ACC112 (cell line): ENCODE data around the gene ASPRV1.

Experiments used
- H2AFZ ChIP-seq: fragments of 200-600 bp; sonication (generic); one replicate; pipeline ENCODE4 v1.6.0; 2017; ENCODE audit warnings: antibody characterized with exemption, low read length; ENCODE audit not compliant: unreplicated experiment
- H3K27ac ChIP-seq: fragments of 200-600 bp; sonication (generic); 2 replicates; pipeline ENCODE4 v1.5.1; 2014; ENCODE audit warnings: low read depth, mild to moderate bottlenecking, antibody characterized with exemption, low read length, moderate library complexity
- H3K27me3 ChIP-seq: fragments of 200-600 bp; sonication (generic); 2 replicates; pipeline ENCODE4 v1.6.1; 2014; ENCODE audit warnings: mild to moderate bottlenecking, antibody characterized with exemption, low read length, moderate library complexity, mixed read lengths; ENCODE audit not compliant: insufficient read depth
- H3K36me3 ChIP-seq: fragments of 200-600 bp; sonication (generic); 2 replicates; pipeline ENCODE4 v1.6.1; 2016; ENCODE audit warnings: mild to moderate bottlenecking, antibody characterized with exemption, low read length, moderate library complexity, mixed read lengths; ENCODE audit not compliant: insufficient read depth
- H3K4me1 ChIP-seq: fragments of 200-600 bp; sonication (generic); one replicate; pipeline ENCODE4 v1.6.1; 2016; ENCODE audit warnings: low read length, mixed read lengths; ENCODE audit not compliant: insufficient read depth, unreplicated experiment, control insufficient read depth
- H3K4me3 ChIP-seq: fragments of 200-600 bp; sonication (generic); 2 replicates; pipeline ENCODE4 v1.5.1; 2014; ENCODE audit warnings: mild to moderate bottlenecking, low read depth, low read length
- H3K79me2 ChIP-seq: fragments of 200-600 bp; sonication (generic); one replicate; pipeline ENCODE4 v1.6.0; 2016; ENCODE audit warnings: low read length; ENCODE audit not compliant: control insufficient read depth, unreplicated experiment, insufficient read depth

The ASPRV1 gene

DNA sequence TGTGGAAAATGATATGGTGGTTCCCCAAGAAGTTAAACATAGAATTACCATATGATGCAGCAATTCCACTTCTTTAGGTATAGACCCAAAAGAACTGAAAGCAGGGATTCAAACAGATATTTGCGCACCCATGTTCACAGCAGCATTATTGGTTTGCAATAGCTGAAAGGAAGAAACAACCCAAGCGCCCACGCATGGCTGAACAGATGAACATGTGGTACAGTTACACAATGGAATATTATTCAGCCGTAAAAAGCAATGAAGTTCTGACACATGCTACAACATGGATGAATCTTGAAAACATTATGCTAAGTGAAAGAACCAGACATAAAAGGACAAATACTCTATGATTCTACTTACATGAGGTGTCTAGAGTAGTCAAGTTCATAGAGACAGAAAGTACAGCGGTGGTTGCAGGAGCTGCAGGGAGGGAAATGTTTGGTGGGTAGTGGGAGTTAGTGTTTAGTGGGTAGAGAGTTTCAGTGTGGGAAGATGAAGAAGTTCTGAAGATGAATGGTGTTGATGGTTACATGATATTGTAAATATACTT is 26.7 kb upstream of the ASPRV1 start:
- no peaks in the 10 kb centered on the region for H3K79me2 ChIP-seq
- no peaks in the 10 kb centered on the region for H3K27me3 ChIP-seq
- H3K4me1 ChIP-seq, result peaks cover 2% of the 10 kb centered on the region
- no peaks in the 10 kb centered on the region for H3K36me3 ChIP-seq
- H3K27ac ChIP-seq, result no peak overlapping the region
- no peak overlapping the region for H3K4me3 ChIP-seq
- no peak overlapping the region for H2AFZ ChIP-seq

DNA sequence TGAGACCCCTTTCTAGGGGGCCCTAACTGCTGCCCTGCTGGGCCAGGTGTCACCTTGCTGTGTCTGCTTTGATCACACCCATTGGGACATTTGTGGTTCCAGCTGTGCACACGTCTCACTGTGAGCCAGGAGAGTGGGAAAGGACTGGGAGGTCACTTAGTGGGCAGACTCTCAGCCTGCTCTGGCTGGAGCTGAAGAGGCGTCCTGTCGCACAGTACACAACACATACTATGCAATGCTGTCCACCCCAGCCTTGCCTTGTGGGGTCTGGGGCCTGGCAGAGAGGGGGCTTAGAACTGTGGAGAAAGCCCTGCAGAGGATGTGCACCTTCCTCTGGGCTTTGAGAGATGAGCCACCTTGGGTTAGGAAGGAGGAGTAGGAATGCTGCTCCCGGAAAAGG is 25.3 kb upstream of the ASPRV1 start:
- Histone ChIP-seq H3K79me2 (no peaks in the 10 kb centered on the region), H3K4me3 (no peak overlapping the region), H3K27ac (no peak overlapping the region), H3K27me3 (no peaks in the 10 kb centered on the region), H3K4me1 (peaks cover 2% of the 10 kb centered on the region), H3K36me3 (no peaks in the 10 kb centered on the region), H2AFZ (no peak overlapping the region)

DNA sequence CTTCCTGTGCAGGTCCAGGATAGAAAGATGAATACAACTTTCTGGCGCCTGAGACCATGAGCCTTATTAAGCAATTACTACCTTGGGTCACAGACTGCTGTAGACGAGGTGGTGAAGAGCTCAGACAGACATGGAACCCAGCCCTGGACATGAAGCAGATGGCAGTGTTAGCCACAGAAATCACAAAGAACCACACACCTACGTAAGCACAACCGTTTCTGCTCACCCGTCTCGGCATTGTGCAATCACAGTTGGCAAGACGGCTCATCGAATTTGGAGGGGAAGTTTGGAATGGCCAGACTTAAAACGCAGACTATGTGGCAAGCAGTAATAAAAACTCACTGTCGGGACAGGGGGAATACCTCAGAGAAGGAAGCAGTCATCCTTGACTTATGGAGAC is 24.3 kb upstream of the ASPRV1 start:
- Histone ChIP-seq H3K4me1 (peaks cover 2% of the 10 kb centered on the region), H2AFZ (no peak overlapping the region), H3K36me3 (no peaks in the 10 kb centered on the region), H3K79me2 (no peaks in the 10 kb centered on the region), H3K27me3 (no peaks in the 10 kb centered on the region), H3K4me3 (no peak overlapping the region), H3K27ac (no peak overlapping the region)

DNA sequence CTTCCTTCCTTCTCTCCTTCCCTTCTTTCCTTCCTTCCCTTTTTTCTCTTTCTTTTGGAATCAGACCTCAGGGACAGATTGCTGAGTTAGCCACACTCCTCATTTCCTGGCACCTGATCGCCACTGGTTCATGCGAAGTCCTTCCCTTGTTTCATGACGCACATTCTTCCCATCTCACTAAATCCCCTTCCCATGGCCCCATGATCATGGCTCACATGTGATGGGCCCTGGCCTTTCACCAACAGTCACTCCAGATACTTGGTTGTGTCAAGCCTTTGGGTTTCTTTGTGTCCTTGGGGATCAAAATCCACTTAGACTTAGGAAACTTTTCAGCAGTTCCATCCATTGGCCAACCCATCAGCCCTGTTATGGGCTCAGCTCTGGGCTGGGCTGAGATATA is 23.8 kb upstream of the ASPRV1 start:
- H3K27me3 ChIP-seq, result no peaks in the 10 kb centered on the region
- no peaks in the 10 kb centered on the region for H3K36me3 ChIP-seq
- H3K27ac ChIP-seq, result no peak overlapping the region
- H3K4me1 ChIP-seq, result peaks cover 2% of the 10 kb centered on the region
- no peaks in the 10 kb centered on the region for H3K79me2 ChIP-seq
- H3K4me3 ChIP-seq, result no peak overlapping the region
- no peak overlapping the region for H2AFZ ChIP-seq

DNA sequence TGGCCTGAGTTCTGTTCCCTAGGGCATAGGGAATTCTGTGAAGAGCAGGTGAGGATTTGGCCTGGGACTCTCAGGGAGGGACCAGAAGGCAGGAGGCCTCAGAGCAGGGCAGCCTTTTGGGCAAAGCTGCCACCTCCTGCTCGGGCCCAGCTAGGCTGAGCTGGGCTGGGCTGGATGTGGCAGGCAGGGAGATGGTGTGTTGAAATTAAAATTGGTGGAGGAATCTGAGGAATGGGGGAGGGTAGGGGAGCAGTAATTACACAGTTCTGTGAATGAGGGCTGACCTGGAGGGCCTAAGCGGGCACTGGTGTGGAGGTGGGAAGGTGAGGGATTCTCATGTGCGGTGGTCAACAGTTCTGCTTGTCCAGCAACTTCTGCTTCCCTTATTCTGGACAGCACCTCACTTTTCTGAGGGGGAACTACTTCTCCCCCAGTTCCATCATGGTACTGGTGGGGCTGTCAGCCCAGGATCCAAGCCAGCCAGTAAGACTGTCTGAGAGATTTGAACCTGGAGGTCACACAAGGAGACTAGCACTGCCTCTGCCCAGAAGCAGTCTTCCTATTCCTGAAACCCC is 22.0 kb upstream of the ASPRV1 start:
- no peaks in the 10 kb centered on the region for H3K36me3 ChIP-seq
- no peaks in the 10 kb centered on the region for H3K79me2 ChIP-seq
- H3K4me3 ChIP-seq, result no peak overlapping the region
- no peaks in the 10 kb centered on the region for H3K4me1 ChIP-seq
- H3K27me3 ChIP-seq, result no peaks in the 10 kb centered on the region
- no peak overlapping the region for H3K27ac ChIP-seq
- H2AFZ ChIP-seq, result no peak overlapping the region

DNA sequence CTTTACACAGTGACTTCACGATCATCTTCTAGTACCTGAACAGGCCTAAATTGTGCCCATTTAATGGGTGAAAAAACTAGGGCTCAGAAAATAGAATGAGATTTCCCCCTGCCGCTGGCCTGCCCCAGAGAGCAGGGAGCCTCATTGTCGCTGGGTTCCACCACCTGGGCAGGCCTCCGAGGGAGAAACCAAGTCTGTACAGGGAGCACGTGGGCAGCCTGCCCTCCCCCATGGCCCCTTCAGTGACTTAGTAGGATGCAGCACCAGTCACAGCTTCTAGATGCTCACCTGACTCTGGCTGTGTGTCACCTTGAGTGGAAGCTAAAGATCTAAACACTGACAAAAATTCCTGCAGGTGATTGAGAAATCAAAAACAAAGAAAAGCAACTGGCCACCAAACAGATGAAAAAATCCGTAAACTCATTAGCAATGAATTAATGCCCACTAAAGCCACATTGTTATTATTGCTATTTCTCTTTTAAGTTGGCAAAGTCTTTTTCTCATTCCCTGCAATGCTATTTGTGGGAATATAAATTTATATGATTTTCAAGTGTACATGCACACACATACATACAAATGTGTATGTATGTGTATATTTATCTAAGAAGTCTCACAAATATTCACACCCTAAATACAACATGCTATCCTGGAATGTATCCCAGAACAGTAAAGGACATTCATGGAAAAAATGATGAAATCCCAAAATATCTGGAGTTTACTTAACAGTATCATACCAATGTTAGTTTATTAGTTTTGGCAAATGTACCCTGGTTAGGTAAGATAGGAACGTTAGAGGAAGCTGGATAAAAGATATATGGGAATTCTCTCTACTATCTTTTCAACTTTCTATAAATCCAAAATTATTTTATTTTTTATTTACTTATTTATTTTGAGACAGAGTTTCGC is 18.7 kb upstream of the ASPRV1 start:
- H3K4me3 ChIP-seq, result no peak overlapping the region
- no peak overlapping the region for H2AFZ ChIP-seq
- no peaks in the 10 kb centered on the region for H3K79me2 ChIP-seq
- H3K36me3 ChIP-seq, result no peaks in the 10 kb centered on the region
- H3K4me1 ChIP-seq, result no peaks in the 10 kb centered on the region
- H3K27me3 ChIP-seq, result no peaks in the 10 kb centered on the region
- H3K27ac ChIP-seq, result no peak overlapping the region

DNA sequence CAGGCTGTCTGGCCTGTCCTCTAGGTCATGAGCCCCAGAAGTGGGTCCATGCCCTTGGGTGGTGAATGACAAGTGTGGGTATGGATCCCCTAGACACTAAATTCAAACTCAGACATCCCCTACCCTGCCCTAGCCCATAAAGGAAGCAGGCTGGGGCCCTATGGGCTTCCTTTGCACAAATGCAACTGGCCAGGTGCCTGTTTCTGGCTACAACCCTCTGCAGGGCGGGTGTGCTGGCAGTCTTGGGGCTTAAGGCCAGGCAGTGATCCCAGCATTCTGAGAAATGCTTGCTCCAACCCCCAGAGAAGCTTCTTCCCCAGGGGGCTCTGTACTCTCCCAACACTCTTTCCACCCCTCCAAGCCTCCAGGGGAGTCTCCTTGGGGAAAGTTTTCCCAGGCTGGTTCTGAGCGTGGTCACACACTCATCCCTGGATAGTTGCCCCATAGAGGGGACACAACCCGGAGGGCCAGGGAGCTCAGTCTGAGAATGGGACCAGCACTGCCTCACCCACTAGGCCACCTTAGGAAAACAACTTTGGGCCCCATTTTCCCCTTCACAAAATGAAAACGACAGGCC is 16.6 kb upstream of the ASPRV1 start:
- H2AFZ ChIP-seq, result no peak overlapping the region
- no peak overlapping the region for H3K4me3 ChIP-seq
- H3K27me3 ChIP-seq, result no peaks in the 10 kb centered on the region
- H3K79me2 ChIP-seq, result no peaks in the 10 kb centered on the region
- no peaks in the 10 kb centered on the region for H3K4me1 ChIP-seq
- no peaks in the 10 kb centered on the region for H3K36me3 ChIP-seq
- H3K27ac ChIP-seq, result no peak overlapping the region

DNA sequence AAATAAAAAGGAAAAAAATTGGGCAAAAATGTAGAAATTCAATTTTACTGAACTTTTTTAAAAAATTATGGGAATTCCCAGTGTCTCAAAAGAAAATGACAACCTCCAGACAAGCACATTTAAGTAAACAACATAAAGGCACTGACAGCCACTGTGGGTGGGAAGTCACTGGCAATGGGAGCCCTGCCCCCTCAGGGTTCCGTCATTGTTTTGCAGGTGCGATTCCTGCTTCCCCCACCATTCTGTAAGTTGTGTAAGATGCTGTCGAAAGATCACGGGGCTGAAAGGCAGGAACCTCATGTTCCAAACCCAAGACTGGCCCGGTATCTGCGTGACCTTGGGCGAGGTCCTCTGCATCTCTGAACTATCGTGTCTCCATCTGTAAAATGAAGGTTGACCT is 15.8 kb upstream of the ASPRV1 start:
- H3K4me1 ChIP-seq, result no peaks in the 10 kb centered on the region
- H2AFZ ChIP-seq, result no peak overlapping the region
- H3K27ac ChIP-seq, result no peak overlapping the region
- no peaks in the 10 kb centered on the region for H3K27me3 ChIP-seq
- H3K79me2 ChIP-seq, result no peaks in the 10 kb centered on the region
- H3K4me3 ChIP-seq, result no peak overlapping the region
- H3K36me3 ChIP-seq, result no peaks in the 10 kb centered on the region

DNA sequence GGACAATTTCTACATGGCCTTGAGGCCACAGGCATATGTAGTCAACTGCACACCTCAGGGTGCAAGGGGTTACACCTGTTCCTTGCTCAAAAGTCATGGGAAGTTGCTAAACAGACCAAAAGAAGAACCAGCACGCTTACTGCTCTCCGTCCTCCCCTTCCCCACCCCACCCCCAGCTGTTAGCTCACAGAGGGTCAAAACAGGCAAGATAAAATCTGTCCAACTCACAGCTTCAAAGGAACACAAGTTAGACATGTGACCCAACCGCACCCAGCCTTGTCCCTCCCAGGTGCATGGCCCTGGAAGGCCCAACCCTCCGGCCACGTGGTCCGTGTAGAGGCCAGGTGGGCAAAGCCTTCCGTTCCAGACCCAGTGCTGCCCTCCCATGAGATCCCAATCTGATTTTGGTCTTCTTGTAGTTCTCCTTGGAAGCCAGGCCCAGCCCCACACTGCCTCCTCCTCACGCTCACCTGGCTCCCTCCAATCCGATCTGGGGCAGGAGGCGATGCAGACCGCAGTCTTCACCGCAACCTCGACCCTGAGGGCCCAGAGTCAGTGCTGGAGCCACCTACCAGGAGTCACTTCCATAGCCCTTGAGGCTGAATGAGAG is 14.5 kb upstream of the ASPRV1 start:
- no peak overlapping the region for H3K4me3 ChIP-seq
- no peak overlapping the region for H3K27ac ChIP-seq
- H3K36me3 ChIP-seq, result no peaks in the 10 kb centered on the region
- H3K4me1 ChIP-seq, result no peaks in the 10 kb centered on the region
- no peaks in the 10 kb centered on the region for H3K79me2 ChIP-seq
- H2AFZ ChIP-seq, result no peak overlapping the region
- H3K27me3 ChIP-seq, result no peaks in the 10 kb centered on the region

DNA sequence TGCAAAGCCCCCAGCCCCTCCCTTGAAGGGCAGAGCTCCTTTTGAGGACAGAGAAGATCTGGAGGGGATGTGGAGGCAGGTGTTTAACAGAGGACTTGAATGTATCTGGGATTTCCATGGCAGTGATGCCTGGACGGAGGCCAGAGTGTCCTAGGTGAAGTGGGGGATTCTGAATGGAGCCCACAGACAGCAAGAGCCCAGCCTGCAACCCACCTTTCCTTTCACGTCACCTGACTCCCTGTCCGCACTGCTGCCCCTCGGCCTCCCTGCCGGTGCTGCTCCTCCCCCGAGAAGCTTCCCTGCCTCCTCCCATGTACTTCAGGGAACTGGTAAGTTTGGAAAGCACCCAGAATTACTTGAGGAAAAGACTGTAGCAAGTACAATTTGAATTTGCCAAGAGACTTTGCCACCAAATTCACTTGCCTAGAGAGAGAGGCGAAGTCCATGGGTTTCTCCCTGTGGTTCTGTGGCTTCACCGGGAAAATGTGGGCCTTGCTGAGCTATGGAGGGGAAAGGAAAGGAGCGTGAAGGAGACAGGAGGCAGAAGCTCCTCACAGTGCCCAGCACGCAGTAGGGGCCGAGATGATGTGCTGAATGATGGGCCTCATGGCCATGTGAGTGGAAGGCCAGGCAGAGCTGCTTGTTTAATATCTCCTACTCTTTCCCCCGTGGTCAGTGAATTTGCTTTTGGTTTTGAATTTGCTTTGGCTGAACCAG is 13.9 kb upstream of the ASPRV1 start:
- no peaks in the 10 kb centered on the region for H3K4me1 ChIP-seq
- no peaks in the 10 kb centered on the region for H3K27me3 ChIP-seq
- no peak overlapping the region for H3K27ac ChIP-seq
- H3K36me3 ChIP-seq, result no peaks in the 10 kb centered on the region
- no peak overlapping the region for H3K4me3 ChIP-seq
- no peaks in the 10 kb centered on the region for H3K79me2 ChIP-seq
- H2AFZ ChIP-seq, result no peak overlapping the region
